ENCODE results near the gene KLRF2.
"Not testable (repeated sequence)": the region's sequence is repeated elsewhere in the genome, so short reads cannot be mapped to it uniquely, and the experiment has no call there.

KLRF2 gene, protein sequence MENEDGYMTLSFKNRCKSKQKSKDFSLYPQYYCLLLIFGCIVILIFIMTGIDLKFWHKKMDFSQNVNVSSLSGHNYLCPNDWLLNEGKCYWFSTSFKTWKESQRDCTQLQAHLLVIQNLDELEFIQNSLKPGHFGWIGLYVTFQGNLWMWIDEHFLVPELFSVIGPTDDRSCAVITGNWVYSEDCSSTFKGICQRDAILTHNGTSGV

DNA sequence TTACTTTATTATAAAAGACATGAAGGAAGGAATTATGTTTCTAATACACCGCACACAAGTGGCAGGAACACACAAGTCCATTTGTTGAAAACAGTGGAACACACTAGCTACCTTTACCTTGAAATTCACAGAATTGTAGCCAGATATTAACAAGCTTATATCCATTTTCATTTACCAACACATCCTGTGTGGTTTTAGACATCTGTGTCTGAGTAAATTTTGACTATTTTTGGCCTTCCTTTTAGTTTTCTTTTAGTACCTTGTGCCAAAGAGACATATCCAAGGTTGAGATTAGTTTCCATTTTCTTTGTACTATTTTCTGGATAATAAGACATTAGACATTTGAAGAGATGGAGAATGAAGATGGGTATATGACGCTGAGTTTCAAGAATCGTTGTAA lies at the start of gene KLRF2:
KLRF2 (plus strand) TSS at position 244 of the 400 bp plus-strand sequence; CDS start at position 351, 107 bp downstream.
- DNase-seq: no peak

DNA sequence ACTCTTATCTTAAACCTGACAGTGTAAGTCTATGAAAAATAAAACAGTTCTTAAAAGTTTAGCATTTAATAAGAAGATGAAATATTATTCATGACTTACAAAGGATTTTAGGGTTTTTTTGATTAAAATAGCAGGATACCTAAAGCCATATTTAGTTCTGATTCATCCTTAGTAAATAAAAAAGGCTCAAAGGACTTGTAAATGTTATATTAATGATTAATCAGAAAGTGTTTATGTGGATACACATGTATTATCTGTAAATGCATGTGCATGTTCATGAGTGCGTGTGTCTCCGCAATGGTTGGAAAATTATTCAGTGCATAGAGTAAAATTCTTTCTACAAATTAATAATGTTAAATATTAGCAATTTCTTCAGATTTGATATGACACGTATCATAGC lies 49.6 kb upstream of the KLRF2 start:
- no peak for DNase-seq

DNA sequence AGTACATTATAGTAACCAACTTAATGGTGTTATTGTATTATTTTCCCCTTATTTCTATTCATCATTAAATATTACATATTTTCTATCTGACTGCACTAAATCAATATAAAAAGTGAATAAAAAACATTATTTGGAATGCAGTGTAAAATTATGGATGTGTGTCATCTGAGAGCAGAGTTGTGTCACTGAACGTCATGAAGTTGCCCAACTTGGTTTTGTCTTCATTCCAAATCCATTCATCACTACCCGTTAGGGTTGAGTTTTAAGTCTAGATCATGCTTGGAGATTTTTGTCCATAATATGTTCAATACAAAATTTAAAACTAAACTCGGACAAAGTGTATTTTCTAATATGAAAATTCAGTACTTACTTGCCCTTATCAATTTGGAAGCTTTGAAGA lies 37.9 kb upstream of the KLRF2 start:
- DNase-seq: no peak

DNA sequence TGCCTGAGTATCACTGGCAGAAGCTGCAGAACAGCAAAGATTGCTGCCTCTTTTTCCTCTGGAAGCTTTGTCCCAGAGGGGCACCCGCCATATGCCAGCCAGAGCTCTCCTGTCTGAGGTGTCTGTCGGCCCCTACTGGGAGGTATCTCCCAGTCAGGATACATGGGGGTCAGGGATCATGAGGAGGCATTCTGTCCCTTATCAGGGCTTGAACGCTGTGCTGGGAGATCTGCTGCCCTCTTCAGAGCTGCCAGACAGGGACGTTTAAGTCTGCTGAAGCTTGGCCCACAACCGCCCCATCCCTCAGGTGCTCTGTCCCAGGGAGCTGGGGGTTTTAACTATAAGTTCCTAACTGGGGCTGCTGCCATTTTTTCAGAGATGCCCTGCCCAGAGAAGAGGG lies 32.4 kb upstream of the KLRF2 start:
- no peak for DNase-seq

DNA sequence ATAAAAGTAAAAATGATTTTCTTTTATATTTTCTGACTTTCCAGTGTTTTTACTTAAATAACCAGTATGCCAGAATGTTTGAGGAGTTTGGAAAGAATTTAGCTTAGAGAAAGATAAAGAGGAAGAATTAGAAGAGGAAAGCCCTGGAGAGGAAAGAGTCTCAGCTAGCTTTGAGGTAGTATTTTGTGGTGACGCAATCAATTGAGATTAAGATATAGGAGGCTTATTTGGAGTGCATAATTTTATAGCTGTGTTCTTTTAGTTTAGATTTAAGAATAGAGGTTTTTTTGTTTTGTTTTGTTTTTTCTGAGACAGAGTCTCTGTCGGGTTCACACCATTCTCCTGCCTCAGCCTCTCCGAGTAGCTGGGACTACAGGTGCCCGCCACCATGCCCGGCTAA lies 30.2 kb upstream of the KLRF2 start:
- DNase-seq: no peak

DNA sequence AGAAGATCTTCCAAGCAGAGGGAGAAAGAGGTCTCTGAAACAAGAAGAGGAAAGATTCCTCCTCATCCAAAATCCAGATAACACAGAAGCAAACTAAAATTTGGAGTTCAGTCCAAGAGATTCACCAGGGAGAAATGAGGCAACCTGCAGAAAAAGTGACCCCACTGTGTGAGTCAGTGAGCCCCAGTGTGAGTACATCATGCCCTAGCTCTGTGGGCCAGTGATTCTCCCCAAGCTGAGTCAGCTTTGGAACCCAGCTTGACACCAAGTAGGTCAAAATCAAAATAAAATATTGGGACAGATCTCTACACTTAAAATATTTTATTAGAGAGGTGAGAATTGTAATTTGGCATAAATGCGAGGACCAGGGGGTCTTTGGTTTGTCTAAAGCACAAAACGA lies 29.4 kb upstream of the KLRF2 start:
- no peak for DNase-seq

DNA sequence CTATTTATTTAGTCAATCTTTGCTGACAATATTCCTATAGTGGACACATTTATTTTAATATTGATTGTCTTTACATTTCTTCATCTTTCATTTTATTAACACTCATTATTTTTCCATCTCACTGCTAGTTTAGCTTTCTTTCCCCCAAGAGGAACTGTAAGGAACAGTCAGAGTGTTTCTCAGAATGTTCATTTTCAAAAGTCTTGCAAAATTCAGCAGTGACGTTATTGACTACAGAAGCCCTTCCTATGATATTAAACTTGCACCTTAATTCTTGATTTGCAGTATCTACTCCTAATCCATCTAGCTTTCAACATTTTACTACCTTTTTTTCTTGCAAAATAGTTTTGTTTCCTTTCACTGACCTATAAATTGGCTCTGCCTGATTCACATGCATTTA lies 25.1 kb upstream of the KLRF2 start:
- DNase-seq: no peak

DNA sequence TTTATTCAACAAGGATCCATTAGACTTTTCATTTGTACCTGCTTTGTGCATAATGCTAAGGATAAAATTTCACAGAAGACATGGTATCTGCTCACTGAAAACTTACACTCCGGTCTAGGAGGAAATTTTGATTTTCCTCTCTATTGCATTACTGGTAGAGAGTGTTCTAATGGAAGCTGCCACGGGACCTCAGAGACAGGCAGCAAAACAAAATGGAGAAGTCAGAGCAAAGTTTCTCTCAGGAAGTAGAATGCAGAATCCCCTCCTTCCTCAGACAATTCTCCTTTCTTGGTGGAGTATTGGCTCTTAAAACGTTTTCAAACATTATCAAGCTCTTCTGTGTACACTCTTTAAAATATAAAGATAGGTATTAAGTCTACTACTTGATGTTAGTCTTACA lies 24.4 kb upstream of the KLRF2 start:
- DNase-seq: no peak

DNA sequence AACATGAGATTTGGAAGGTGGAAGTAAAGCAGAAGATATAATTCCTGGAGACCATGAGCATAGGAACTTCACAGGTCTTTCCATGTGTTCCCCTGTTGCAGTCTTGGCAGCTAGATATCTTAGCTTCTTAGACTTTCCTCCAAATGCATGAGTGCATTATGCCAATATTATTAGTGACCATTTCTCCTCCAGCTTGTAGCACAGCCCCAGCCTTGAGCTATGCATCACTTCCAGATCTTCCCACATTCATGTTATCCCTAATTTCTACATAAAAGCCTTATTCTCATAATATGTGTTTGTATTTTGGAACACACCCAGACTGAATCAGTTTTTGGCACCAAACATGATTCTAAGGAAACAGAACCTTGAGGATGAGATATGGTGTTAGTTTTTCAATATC lies 23.2 kb upstream of the KLRF2 start:
- no peak for DNase-seq

DNA sequence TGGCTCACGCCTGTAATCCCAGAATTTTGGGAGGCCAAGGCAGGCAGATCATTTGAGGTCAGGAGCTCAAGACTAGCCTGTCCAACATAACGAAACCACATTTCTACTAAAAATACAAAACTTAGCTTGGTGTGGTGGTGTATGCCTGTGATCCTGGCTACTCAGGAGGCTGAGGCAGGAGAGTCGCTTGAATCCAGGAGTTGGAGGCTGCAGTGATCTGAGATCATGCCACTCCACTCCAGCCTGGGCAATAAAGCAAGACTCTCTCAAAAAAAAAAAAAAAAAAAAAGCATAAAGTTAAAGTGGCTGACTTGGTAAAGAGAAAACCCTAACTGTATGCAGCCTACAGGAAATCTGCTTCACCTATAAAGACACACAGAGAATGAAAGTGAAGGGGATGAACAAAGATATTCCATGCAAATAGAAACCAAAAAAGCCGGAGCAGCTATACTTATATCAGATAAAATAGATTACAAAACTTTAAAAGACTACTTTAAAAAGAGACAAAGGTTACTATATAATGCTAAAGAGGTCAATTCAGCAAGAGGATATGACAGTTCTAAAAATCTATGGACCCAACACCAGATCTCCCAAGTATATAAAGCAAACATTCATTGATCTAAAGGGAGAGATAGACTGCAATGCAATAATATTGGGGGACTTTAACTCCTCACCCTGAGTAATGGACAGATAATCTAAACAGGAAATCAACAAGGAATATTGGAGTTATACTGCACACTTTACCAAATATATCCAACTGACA lies 16.2 kb upstream of the KLRF2 start:
- no peak for DNase-seq

DNA sequence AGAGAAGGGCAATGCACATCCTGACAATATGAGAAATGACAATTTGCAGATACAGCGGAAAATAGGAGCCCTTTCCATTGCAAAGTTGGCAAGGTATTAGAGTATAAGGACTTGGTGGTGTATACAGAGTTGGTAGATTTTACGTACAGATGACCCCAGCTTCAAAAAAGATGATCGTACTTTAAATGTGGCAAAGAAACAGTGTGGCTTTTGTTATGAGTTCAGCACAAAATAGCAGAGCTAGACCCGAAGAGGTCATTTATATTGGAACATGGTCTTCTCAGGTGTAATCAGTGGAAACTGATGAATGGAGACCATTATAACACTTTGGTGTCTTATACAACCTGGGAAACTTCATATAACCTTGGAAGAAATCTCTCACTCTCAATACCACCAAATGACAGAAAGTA lies 14.4 kb upstream of the KLRF2 start:
- no peak for DNase-seq

DNA sequence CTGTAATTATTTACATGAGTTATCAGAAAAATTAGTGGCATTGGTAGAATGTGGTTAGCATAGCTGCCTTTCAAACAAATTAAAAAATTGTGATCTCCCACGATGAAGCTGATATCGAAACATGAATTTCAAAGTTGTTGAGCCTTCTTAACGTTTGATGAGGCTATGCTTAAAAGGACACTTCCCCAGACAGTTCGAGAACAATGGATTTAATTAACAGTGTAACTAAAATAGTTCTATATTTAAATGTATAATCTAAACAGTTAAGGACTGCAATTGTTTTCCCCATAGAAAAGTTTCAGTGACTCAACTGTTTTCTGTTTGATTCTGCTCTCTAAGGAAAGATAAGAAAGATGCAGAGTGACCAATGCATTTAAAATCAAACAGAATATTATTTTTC lies 13.8 kb upstream of the KLRF2 start:
- DNase-seq: no peak

DNA sequence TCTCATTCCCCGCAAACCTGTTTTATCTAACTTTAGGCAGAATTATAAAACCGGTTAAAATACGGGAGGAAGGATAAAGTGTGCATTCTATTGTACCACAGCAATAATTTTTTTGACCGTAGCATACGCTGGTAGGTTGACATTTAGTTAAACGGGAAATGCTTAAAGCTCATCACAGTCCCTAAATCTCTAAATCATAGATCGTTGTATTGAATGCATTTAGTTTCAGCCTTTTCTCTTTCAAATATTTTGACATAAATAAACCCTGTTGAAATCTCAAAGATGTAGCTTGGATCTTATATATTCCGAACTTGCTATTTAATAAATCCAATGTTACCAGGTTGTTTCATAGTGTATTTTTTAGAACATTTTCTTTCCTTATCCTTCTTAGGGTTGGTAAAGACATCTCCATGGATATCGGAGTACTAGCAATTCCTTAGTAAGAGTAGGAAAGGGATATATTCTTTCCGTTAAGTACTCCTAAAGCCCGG lies 12.9 kb upstream of the KLRF2 start:
- no peak for DNase-seq

DNA sequence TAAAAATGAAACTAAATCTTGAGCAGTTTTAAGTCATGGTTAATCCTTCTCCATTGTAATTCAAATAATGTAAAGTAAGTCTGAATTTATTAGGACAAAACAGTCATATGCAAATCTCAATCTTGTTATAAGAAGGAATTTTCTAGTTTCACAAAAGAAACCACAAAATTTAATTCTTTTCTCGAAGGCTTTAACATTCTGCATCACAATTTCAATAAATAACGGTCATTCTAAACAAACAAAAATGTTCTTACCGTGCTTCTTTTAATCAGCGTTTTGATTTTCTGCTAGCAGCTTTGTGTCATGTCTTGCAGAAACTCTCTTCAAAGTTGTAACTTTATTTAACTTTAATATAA lies 12.4 kb upstream of the KLRF2 start:
- no peak for DNase-seq

DNA sequence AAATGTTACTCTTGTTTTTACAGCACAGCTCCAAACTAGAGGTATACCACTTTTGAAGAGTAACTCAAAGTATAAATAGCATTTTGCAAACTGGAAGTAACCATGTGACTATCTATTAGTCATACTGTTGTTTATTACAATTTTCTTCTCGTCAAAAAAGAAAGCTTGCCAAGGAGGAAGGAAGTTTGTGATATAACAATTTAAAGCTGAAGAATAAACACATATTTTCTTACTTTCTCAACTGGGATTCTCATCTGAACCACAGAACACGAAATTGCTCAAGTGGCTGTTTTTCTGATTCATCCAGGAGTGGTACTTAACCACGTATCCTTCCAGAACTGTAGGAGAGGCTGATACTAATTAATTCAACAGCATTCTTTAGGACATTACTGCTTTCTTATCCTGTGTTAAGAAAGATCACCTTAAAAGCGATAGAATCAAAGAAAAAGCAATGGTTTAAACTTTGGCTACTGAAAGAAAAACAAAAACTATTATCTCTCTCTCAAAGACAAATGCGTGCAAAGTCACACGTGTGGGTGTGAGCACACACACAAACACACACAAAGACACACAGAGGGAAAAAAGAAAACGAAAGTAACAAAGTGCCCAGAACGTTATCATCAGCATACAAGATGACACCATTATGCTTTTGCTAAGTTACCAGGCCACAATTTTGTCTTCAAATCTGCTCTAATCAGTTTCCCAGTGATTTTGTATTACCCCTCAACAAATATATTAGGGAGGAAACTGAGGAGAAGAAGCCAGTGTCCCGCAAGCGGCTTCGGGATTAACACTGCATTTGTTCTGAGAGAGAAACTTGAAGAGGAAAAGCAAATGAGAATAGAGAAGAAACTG lies 11.8 kb upstream of the KLRF2 start, which contains the start of gene CLEC2B:
CLEC2B (minus strand) TSS at position 48 of the 855 bp plus-strand sequence.
- no peak for DNase-seq

DNA sequence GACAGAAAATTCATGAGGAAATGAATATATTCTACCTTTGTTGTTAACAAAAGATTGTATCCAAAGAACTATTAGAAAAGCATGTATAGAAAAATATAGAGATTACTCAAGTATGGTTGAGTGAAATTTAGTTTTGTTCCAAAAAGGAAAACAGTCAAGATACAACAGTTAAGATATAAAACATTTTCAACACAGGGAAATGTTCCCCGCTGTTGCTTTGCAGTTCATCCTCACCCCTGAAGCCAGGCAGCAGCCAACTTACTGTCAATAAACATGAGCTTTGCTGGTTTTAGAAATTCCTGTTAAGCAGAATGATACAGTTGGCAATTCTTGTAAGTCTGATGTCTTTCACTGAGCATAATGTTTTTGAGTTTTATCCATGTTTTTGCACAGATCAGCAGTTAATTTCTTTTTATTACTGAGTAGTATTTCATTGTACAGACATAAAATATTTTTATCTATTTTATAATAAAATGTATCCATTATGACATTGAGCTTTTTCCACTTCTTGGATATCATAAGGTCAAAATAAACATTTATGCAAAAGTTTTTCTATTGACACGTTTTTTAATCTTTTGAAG lies 10.9 kb upstream of the KLRF2 start:
- DNase-seq: no peak

DNA sequence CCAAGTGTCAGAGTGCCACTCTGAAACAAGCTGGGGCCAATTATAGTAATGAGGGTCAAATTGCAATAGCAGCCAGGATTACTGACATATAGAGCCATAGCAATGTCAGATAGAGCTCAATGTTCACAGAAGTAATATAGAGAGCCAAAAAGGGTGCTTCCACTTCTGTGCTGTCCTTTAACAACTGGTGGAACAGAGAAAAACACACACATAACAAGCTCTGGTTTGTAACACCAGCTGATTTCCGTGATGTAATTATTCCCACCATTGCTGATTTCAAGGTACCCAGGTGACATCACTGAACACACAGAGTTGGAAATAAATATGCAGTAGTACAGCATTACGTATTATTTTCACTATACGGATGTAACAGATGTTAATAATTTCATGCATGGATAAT lies 9.1 kb upstream of the KLRF2 start:
- DNase-seq: no peak

DNA sequence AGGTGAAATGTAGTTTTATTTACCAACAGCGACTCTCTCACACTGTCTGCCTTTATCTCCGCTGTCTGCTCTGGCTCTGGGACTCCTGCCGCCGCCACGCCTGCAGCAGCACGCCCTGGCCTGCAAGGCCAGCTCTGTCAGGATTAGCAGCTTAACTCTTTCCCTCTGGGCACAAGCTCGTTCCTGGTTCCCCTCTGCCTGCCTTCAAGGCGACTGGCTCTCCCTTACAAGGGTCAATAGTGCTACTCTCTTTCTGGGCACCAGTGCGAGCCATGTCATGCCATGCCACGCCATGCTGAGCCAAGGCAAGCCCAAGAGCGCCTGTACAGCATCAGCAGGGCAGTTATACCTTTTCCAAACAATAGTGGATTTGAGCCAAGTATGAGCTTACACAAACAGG lies 8.5 kb upstream of the KLRF2 start:
- DNase-seq: no peak

DNA sequence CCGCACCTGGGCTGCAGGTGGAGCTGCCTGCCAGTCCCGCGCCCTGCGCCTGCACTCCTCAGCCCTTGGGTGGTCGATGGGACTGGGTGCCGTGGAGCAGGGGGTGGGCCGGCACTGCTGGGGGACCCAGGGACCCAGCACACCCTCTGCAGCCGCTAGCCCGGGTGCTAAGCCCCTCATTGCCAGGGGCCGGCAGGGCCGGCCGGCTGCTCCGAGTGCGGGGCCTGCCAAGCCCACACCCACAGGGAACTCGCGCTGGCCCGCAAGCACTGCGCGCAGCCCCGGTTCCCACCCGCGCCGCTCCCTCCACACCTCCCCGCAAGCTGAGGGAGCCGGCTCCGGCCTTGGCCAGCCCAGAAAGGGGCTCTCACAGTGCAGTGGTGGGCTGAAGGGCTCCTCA lies 5.2 kb upstream of the KLRF2 start:
- DNase-seq: not testable (repeated sequence)

DNA sequence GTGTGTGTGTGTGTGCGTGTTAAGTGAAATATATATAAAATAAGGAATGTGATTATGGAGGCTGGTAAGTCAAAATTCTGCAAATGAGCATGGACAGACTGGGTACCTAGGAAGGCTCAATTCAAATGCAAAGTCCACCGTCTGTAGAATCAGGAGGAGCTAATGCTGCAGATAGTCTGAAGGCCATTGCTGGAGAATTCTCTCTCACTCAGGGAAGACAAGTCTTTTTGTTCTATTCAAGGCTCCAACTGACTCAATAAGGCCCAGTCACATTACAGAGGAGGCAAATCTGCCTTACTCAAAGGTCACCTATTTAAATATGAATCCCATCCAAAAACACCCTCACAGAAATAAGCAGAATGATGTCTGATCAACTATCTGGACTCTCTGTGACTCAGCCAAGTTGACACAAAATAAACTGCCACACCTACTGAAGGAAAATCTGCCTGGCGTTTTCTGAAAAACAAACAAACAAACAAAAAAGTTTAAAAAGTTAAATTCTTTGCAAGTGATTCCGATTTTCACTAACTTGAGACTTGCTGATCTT lies 684 bp upstream of the KLRF2 start:
- DNase-seq: no peak

DNA sequence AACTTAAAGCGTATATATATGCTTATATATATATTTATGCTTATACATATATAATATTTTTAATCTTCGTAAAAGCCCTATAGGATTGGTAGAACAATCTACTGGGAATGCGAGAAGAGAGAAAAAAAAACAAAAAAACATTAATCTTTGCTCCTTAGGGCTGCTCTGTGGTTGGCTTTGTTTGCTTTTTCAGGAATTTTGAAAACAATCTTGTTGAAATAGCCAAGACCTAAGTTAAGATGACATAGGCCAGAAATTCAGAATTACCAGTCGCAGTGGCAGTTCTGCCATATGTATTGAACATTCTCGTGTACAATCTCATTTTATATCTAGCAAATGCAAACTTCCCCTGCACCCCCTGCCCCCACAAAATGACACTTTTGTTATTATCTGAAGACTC lies 699 bp downstream of the KLRF2 start:
- no peak for DNase-seq

DNA sequence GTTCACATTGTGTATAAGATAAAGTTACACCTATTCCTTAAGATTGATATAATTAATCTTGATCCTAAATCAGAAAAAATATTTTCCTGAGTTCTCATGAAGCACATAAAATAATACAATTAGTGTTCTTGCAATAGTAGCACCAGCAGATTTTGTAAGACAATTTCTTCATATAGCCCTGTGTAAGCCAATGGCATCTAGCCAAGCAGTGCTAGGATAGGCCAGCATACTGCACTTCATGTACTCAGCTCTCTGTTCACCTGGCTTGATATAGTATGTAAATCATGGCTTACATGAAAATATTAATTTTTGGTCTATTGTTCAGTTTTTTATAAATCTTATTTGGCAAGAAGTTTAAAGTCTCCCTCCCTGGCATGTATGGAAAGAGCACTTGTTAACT lies 1.9 kb downstream of the KLRF2 start:
- no peak for DNase-seq

DNA sequence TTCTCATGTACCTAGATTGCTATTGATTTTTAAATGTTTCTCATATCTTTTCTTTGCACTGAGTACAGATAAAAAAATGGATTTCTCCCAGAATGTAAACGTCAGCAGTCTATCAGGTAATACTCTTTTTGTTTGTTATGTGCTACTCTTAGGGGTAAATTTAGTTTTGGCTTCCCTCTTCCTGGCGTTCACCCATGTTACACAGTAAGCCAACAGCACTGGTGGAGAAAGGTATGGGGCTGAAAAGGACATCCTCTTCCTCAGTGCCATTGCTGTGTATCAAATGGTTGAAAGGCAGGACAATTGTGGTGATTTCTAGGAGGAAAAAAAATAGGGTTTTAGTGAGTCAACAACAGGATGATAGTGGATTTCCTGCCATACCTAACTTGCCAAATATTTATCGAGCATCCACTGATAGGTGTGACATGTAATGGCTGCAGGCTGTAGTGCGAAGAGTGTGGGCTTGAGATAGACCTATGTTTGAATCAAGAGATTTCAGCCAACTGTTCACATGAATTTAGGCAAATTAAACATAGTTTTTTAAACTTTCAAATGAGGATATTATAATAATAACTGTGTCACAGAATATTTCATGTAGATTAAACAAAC lies 7.5 kb downstream of the KLRF2 start:
- DNase-seq: no peak
